ENCODE results near the gene PTPN4.
A peak's percentile ranks its signal among the peaks of the same experiment; 100 is the strongest.

Gene PTPN4

DNA sequence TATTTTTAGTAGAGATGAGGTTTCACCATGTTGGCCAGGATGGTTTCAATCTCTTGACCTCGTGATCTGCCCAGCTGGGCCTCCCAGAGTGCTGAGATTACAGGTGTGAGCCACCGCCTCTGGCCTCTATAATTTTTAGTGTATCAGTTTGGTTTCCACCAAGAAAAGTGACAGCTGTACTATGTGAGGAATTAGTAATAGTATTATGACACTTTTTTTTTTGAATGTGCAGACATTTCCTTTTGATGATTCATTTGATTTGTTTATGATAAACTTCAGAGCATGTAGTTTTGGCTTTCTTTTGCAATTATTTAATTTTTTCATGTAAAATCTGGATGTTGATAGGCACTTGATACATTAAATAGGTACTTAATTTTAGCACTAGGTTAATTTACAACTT, 61.5 kb downstream of the PTPN4 start:
- H3K4me3 ChIP-seq (ENCODE audit: severe bottlenecking) = no peak overlapping the region
- ATAC-seq (ENCODE audit: low read depth) (no peak), DNase-seq (ENCODE audit: low spot score) (no peak)
- H3K27ac ChIP-seq (ENCODE audit: poor library complexity, severe bottlenecking) = no peak overlapping the region
- peaks cover 10% of the 10 kb centered on the region for H3K4me1 ChIP-seq (ENCODE audit: insufficient read depth, poor library complexity, severe bottlenecking)
- H3K27me3 ChIP-seq (ENCODE audit: insufficient read depth, poor library complexity, severe bottlenecking) = no peaks in the 10 kb centered on the region
- TF ChIP-seq CTCF (IDR thresholded peaks at IDR 0.05; ENCODE audit: poor library complexity, severe bottlenecking) = no peak
- H3K9me3 ChIP-seq (ENCODE audit: severe bottlenecking) = no peaks in the 10 kb centered on the region
- no peaks in the 10 kb centered on the region for H3K36me3 ChIP-seq (ENCODE audit: low read depth)

GRCh38 chr2:119823734-119824334, 64.1 kb downstream of the PTPN4 start:
- Histone ChIP-seq H3K36me3 (ENCODE audit: low read depth) (no peaks in the 10 kb centered on the region), H3K27me3 (ENCODE audit: insufficient read depth, poor library complexity, severe bottlenecking) (no peaks in the 10 kb centered on the region), H3K9me3 (ENCODE audit: severe bottlenecking) (no peaks in the 10 kb centered on the region), H3K4me3 (ENCODE audit: severe bottlenecking) (no peak overlapping the region), H3K4me1 (ENCODE audit: insufficient read depth, poor library complexity, severe bottlenecking) (peaks cover 10% of the 10 kb centered on the region), H3K27ac (ENCODE audit: poor library complexity, severe bottlenecking) (no peak overlapping the region)
- DNase-seq (ENCODE audit: low spot score) = no peak
- TF ChIP-seq CTCF (IDR thresholded peaks at IDR 0.05; ENCODE audit: poor library complexity, severe bottlenecking) = peak; percentile 83
- peak; percentile 52; the same call in 1 of the 3 replicates for ATAC-seq (ENCODE audit: low read depth)

- TF ChIP-seq CTCF (IDR thresholded peaks at IDR 0.05; ENCODE audit: poor library complexity, severe bottlenecking) = peak; percentile 85
- no peak overlapping the region for H3K27ac ChIP-seq (ENCODE audit: poor library complexity, severe bottlenecking)
- H3K9me3 ChIP-seq (ENCODE audit: severe bottlenecking) = no peaks in the 10 kb centered on the region
- no peak overlapping the region for H3K4me3 ChIP-seq (ENCODE audit: severe bottlenecking)
- DNase-seq (ENCODE audit: low spot score) (no peak), ATAC-seq (ENCODE audit: low read depth) (peak; percentile 61)
- H3K36me3 ChIP-seq (ENCODE audit: low read depth) = no peaks in the 10 kb centered on the region
- H3K27me3 ChIP-seq (ENCODE audit: insufficient read depth, poor library complexity, severe bottlenecking) = no peaks in the 10 kb centered on the region
- H3K4me1 ChIP-seq (ENCODE audit: insufficient read depth, poor library complexity, severe bottlenecking) = no peaks in the 10 kb centered on the region
Observed at GRCh38 chr2:119826370-119826961, 66.7 kb downstream of the PTPN4 start.

DNA sequence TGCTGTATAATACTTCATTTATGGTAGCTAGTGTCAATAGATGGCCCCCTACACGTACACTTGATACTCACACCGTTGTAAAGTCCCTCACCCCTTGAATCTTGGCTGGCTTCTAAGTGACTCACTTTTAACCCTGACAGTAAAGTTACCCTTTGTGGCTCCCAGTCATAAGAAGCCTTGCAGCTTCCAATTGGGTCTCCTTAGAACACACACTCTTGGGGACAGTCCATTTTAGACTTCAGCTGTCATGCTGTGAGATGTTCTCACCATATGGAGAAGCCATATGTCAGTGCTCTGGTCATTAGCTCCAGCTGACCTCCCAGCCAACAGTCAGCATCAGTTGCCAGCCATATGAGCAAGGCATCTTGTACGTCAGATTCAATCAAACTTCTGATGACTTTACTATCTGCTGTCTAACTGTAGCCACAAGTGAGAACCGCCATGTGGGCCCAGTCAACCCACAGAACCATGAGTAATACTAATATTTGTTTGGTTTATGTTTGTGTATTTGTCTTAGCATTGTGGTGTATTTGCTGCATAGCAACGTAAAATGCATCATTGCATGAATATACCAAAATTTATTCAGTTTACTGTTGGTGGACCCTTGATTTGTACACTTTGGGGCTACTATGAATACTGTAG, 68.3 kb downstream of the PTPN4 start:
- H3K4me1 ChIP-seq (ENCODE audit: insufficient read depth, poor library complexity, severe bottlenecking) = no peaks in the 10 kb centered on the region
- H3K9me3 ChIP-seq (ENCODE audit: severe bottlenecking) = no peaks in the 10 kb centered on the region
- H3K27me3 ChIP-seq (ENCODE audit: insufficient read depth, poor library complexity, severe bottlenecking) = no peaks in the 10 kb centered on the region
- 0 out of 3 replicates have a peak, but pooled peaks have one; percentile 29 for ATAC-seq (ENCODE audit: low read depth)
- no peaks in the 10 kb centered on the region for H3K36me3 ChIP-seq (ENCODE audit: low read depth)
- no peak overlapping the region for H3K4me3 ChIP-seq (ENCODE audit: severe bottlenecking)
- DNase-seq (ENCODE audit: low spot score) = no peak
- no peak overlapping the region for H3K27ac ChIP-seq (ENCODE audit: poor library complexity, severe bottlenecking)
- no peak for TF ChIP-seq CTCF (IDR thresholded peaks at IDR 0.05; ENCODE audit: poor library complexity, severe bottlenecking)

All from RWPE2 (cell line).